Measurements from ENCODE around the gene HS1BP3.

Gene HS1BP3, protein sequence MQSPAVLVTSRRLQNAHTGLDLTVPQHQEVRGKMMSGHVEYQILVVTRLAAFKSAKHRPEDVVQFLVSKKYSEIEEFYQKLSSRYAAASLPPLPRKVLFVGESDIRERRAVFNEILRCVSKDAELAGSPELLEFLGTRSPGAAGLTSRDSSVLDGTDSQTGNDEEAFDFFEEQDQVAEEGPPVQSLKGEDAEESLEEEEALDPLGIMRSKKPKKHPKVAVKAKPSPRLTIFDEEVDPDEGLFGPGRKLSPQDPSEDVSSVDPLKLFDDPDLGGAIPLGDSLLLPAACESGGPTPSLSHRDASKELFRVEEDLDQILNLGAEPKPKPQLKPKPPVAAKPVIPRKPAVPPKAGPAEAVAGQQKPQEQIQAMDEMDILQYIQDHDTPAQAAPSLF

DNA sequence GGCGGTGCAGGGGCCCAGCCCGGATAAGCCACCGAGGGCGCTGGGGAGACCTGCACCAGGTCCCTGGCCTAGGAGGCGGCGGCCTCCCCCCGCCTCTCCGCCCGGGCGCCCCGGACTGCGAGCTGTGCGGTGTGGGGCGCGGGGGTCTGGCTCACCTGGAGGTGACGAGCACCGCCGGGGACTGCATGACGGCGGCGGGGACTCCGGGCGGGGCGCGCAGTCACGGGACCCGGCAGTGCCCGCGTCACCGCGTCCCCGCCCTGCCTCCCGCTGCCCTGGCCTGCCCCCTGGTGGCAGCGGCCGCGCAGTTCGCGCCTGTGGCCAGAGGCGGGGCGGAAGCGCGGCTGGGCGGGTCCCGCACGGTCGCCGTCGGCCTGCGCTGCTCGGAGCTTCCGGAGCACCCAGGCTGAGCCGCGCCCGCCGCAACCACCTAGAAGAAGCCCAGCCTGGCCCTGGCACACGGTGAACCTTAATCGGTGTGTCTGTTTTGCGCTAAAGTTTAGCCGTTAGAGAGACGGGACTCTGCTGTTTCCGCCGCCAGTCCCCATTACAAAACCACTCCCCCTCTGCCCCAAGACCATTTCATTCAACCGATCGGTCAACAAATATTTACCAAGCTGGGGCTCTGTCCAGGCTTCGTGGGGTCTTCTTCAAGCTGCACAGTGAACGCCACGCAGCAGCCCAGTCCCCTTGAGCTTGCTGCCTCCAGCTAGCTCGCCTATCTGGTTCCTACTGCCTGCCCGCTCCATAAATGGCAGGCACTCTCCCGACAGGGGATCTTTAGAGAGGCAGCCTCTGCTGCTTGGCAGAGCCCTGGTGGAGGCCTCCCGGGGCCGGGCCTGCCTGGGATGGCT, at the start of gene HS1BP3:
Gene HS1BP3 (minus strand): TSS at position 222 of the 854 bp plus-strand sequence. CDS start 35 bp downstream, at position 187.
- Histone ChIP-seq H3K27me3 (ENCODE audit: insufficient read depth, low read depth) (no peaks in the 10 kb centered on the region), H3K4me3 (IDR thresholded peaks at IDR 0.05; ENCODE audit: insufficient read depth, low read depth, low read length) (peak within 1 kb of the TSS; percentile 90), H3K79me2 (ENCODE audit: insufficient read depth, low read depth) (no peaks in the 10 kb centered on the region; the same call in 1 of the 2 replicates), H2AFZ (ENCODE audit: low read depth) (peak within 1 kb of the TSS; percentile 93), H4K20me1 (ENCODE audit: insufficient read depth) (no peaks in the 10 kb centered on the region), H3K4me2 (peak within 1 kb of the TSS; percentile 97), H3K4me1 (ENCODE audit: low read depth, poor library complexity, severe bottlenecking) (peaks cover 10% of the 10 kb centered on the region), H3K36me3 (ENCODE audit: insufficient read depth) (no peaks in the 10 kb centered on the region), H3K27ac (peak within 1 kb of the TSS; percentile 44), H3K9ac (peak within 1 kb of the TSS; percentile 78)
- TF ChIP-seq CTCF (conservative IDR thresholded peaks at IDR 0.05; ENCODE audit: low read depth, low read length), result peak; percentile 51

DNA sequence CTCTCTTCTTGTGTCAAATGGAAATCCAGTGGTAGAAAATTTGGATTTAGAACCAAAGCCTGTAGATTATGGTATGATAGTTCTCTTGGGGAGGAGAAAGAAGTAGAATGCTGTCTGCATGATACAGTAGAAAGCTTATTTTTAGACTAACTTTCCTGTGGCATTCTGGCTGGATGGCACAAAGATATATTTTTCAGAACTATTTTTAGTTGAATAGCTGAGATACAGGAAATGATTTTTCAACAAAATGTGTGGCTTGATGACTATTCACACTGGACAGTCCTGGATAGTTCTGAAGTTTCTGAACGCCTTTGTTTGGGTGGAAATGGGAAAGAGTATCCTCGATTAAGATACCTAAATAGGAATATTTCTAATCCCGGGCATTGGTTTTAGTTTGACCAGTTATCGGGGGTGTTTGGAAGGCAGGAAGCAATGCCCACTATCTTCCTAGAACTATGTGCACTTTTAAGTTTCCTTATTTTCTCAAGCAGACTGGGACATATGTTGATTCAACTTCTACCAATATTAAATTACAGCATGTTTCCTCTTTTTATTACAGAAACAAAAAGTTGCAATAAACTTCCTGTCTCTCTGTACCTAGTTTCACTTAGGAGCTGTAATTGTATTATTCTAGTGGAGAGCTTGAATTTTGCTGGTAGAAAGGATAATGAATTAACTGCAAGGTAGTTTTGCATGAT, 48.2 kb upstream of the HS1BP3 start:
- H3K27me3 ChIP-seq (ENCODE audit: insufficient read depth, low read depth), result no peaks in the 10 kb centered on the region
- H3K79me2 ChIP-seq (ENCODE audit: insufficient read depth, low read depth), result no peaks in the 10 kb centered on the region
- no peak overlapping the region for H3K4me3 ChIP-seq (IDR thresholded peaks at IDR 0.05; ENCODE audit: insufficient read depth, low read depth, low read length)
- H3K36me3 ChIP-seq (ENCODE audit: insufficient read depth), result no peaks in the 10 kb centered on the region
- H3K4me2 ChIP-seq, result no peak overlapping the region
- H3K9ac ChIP-seq, result no peak overlapping the region
- no peaks in the 10 kb centered on the region for H4K20me1 ChIP-seq (ENCODE audit: insufficient read depth)
- no peak overlapping the region for H2AFZ ChIP-seq (ENCODE audit: low read depth)
- no peak for TF ChIP-seq CTCF (conservative IDR thresholded peaks at IDR 0.05; ENCODE audit: low read depth, low read length)
- no peak overlapping the region for H3K27ac ChIP-seq
- no peaks in the 10 kb centered on the region for H3K4me1 ChIP-seq (ENCODE audit: low read depth, poor library complexity, severe bottlenecking)

- no peaks in the 10 kb centered on the region for H3K27me3 ChIP-seq (ENCODE audit: insufficient read depth, low read depth)
- no peaks in the 10 kb centered on the region for H4K20me1 ChIP-seq (ENCODE audit: insufficient read depth)
- H3K4me3 ChIP-seq (IDR thresholded peaks at IDR 0.05; ENCODE audit: insufficient read depth, low read depth, low read length), result no peak overlapping the region
- no peaks in the 10 kb centered on the region for H3K79me2 ChIP-seq (ENCODE audit: insufficient read depth, low read depth)
- H3K9ac ChIP-seq, result no peak overlapping the region
- no peak overlapping the region for H3K4me2 ChIP-seq
- H3K36me3 ChIP-seq (ENCODE audit: insufficient read depth), result no peaks in the 10 kb centered on the region
- H3K4me1 ChIP-seq (ENCODE audit: low read depth, poor library complexity, severe bottlenecking), result no peaks in the 10 kb centered on the region
- H2AFZ ChIP-seq (ENCODE audit: low read depth), result no peak overlapping the region
- no peak for TF ChIP-seq CTCF (conservative IDR thresholded peaks at IDR 0.05; ENCODE audit: low read depth, low read length)
- no peak overlapping the region for H3K27ac ChIP-seq
These were observed 46.5 kb upstream of the HS1BP3 start for GRCh38 chr2:20697322-20697934.

DNA sequence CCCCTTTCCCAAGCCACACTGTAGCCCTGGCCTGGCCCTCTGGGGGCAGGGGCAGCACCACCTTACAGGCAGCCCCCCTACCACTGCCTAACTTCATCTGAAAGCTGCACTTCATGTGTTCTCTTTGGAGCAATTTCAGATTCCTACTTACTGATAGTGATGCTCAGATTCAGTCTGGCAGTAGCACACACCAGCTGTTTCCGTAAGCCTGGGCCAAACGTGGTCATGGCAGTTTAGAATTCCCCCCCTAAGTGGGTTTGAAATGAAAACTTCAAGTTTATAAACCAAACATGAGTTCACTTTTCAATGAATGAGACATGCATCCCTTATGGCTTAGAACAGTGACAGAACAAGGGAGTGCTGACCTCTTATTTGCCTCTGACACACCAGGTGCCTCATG, 45.5 kb upstream of the HS1BP3 start:
- Histone ChIP-seq H4K20me1 (ENCODE audit: insufficient read depth) (no peaks in the 10 kb centered on the region), H3K36me3 (ENCODE audit: insufficient read depth) (no peaks in the 10 kb centered on the region), H3K27me3 (ENCODE audit: insufficient read depth, low read depth) (no peaks in the 10 kb centered on the region), H3K4me3 (IDR thresholded peaks at IDR 0.05; ENCODE audit: insufficient read depth, low read depth, low read length) (no peak overlapping the region), H2AFZ (ENCODE audit: low read depth) (no peak overlapping the region), H3K9ac (no peak overlapping the region), H3K79me2 (ENCODE audit: insufficient read depth, low read depth) (no peaks in the 10 kb centered on the region), H3K4me2 (no peak overlapping the region), H3K27ac (no peak overlapping the region), H3K4me1 (ENCODE audit: low read depth, poor library complexity, severe bottlenecking) (no peaks in the 10 kb centered on the region)
- TF ChIP-seq CTCF (conservative IDR thresholded peaks at IDR 0.05; ENCODE audit: low read depth, low read length), result no peak

Measured in KMS-11 (cell line).